HG03342 (cell line): ENCODE results near the gene CAPN11.

Experiments used
- ATAC-seq: cut with Tn5 transposase; IDR thresholded peaks from one replicate; pipeline ENCODE4 v1.9.1; 2021; ENCODE audit warnings: mild to moderate bottlenecking, moderate library complexity; ENCODE audit not compliant: unreplicated experiment

Gene CAPN11

GRCh38 chr6:44202972-44203750 lies 44.5 kb downstream of the CAPN11 start:
- no peak for ATAC-seq

GRCh38 chr6:44203955-44204354 lies 45.3 kb downstream of the CAPN11 start:
- ATAC-seq: no peak

- no peak for ATAC-seq
Observed at GRCh38 chr6:44207966-44208365, 49.3 kb downstream of the CAPN11 start.

GRCh38 chr6:44211284-44211683 lies 52.7 kb downstream of the CAPN11 start:
- ATAC-seq: no peak

GRCh38 chr6:44214307-44214706 lies 55.7 kb downstream of the CAPN11 start:
- ATAC-seq: no peak

GRCh38 chr6:44216677-44217331 lies 58.2 kb downstream of the CAPN11 start, which contains the start of gene MYMX:
Gene MYMX, plus strand, starts transcription at chr6:44216926. Its CDS starts 546 bp downstream, at chr6:44217472.
- no peak for ATAC-seq

- ATAC-seq: no peak
Observed at GRCh38 chr6:44217332-44218143, 58.9 kb downstream of the CAPN11 start.

GRCh38 chr6:44219053-44219814 lies 60.6 kb downstream of the CAPN11 start:
- peak; percentile 49 for ATAC-seq

GRCh38 chr6:44219815-44220784 lies 61.5 kb downstream of the CAPN11 start:
- no peak for ATAC-seq

- no peak for ATAC-seq
Observed at GRCh38 chr6:44220913-44221290, 62.3 kb downstream of the CAPN11 start.

GRCh38 chr6:44221291-44221960 lies 62.8 kb downstream of the CAPN11 start:
- peak; percentile 51 for ATAC-seq

GRCh38 chr6:44221961-44222335 lies 63.3 kb downstream of the CAPN11 start:
- no peak for ATAC-seq

- ATAC-seq: peak; percentile 3
Observed at GRCh38 chr6:44222486-44223318, 64.1 kb downstream of the CAPN11 start.

- peak; percentile 32 for ATAC-seq
Observed at GRCh38 chr6:44223319-44224028, 64.9 kb downstream of the CAPN11 start, which contains the start of gene SLC29A1. Gene SLC29A1, plus strand, starts transcription at chr6:44223595. Its CDS starts 3,719 bp downstream, at chr6:44227314.

- ATAC-seq: no peak
Observed at GRCh38 chr6:44224029-44224964, 65.7 kb downstream of the CAPN11 start.

GRCh38 chr6:44224965-44225305 lies 66.3 kb downstream of the CAPN11 start:
- no peak for ATAC-seq
